Fibroblast of lung (primary cell): ENCODE data around the gene FSIP1. TPM values are rescaled to one million over a fixed set of nuclear protein-coding genes. Genes with fewer than 3 reads are reported as not detected.

Source experiments
- DNase-seq, 2 donors: peaks; one replicate each; pipeline versions ENCODE4 v3.0.0 to v3.0.0-alpha.2; 2010; ENCODE audit warnings: low read depth in 2 of 2
- H2AFZ ChIP-seq: 2 replicates; pipeline ENCODE4 v1.5.1; 2012; ENCODE audit warnings: low read length, control low read depth, inconsistent platforms
- H3K27ac ChIP-seq: 2 replicates; pipeline ENCODE4 v1.5.1; 2011; ENCODE audit warnings: low read length, control low read depth; ENCODE audit not compliant: insufficient read depth
- H3K27me3 ChIP-seq: 2 replicates; pipeline ENCODE4 v1.5.1; 2011; ENCODE audit warnings: mild to moderate bottlenecking, low read length; ENCODE audit not compliant: control insufficient read depth, insufficient read depth
- H3K36me3 ChIP-seq: 2 replicates; pipeline ENCODE4 v1.5.1; 2011; ENCODE audit warnings: low read length; ENCODE audit not compliant: control insufficient read depth, insufficient read depth
- H3K4me1 ChIP-seq: 2 replicates; pipeline ENCODE4 v1.5.1; 2011; ENCODE audit warnings: low read length; ENCODE audit not compliant: control insufficient read depth, insufficient read depth; ENCODE audit errors: extremely low read depth
- H3K4me2 ChIP-seq: 2 replicates; pipeline ENCODE4 v1.5.1; 2011; ENCODE audit warnings: low read length, control low read depth; ENCODE audit not compliant: insufficient read depth; ENCODE audit errors: extremely low read depth
- H3K4me3 ChIP-seq, 4 experiments: fragments of 200-600 bp in 1 of 4; sonication (generic) in 1 of 4; replicated peaks in 1 of 4; 2 replicates each; pipeline ENCODE4 v1.5.1; 2011 to 2016; ENCODE audit warnings: low read length in 4 of 4, low read depth in 3 of 4, mild to moderate bottlenecking in 3 of 4, control low read depth in 2 of 4, inconsistent platforms in 1 of 4, mixed read lengths in 1 of 4; ENCODE audit not compliant: insufficient read depth in 1 of 4; ENCODE audit errors: control extremely low read depth in 1 of 4
- H3K79me2 ChIP-seq: 2 replicates; pipeline ENCODE4 v1.5.1; 2012; ENCODE audit warnings: mild to moderate bottlenecking, low read length, inconsistent platforms; ENCODE audit not compliant: control insufficient read depth, insufficient read depth
- H3K9ac ChIP-seq: 2 replicates; pipeline ENCODE4 v1.5.1; 2011; ENCODE audit warnings: mild to moderate bottlenecking, low read length, control low read depth; ENCODE audit not compliant: insufficient read depth
- H3K9me3 ChIP-seq: 2 replicates; pipeline ENCODE4 v1.5.1; 2012; ENCODE audit warnings: low read depth, low read length; ENCODE audit not compliant: control insufficient read depth, insufficient read depth
- H4K20me1 ChIP-seq: 2 replicates; pipeline ENCODE4 v1.5.1; 2011; ENCODE audit warnings: low read length; ENCODE audit not compliant: control insufficient read depth, insufficient read depth; ENCODE audit errors: extremely low read depth
- EZH2 ChIP-seq: IDR thresholded peaks from 2 replicates; pipeline ENCODE4 v1.5.1; 2012; ENCODE audit warnings: low read length, control low read depth, mild to moderate bottlenecking; ENCODE audit errors: missing control alignments
- polyA plus RNA-seq, 2 donors: library from polyadenylated mRNA; depleted of rRNA in 1 of 2; stranded (reverse) in 1 of 2; unstranded in 1 of 2; fragments of >200 nt; gene quantifications; 2 replicates each; pipeline ENCODE4 v1.2.1, GENCODE V29; 2011 to 2012; ENCODE audit warnings: missing spikeins in 1 of 2
- total RNA-seq: library from RNA; depleted of rRNA; stranded (reverse); fragments of >200 nt; gene quantifications from 2 replicates; pipeline ENCODE4 v1.2.1, GENCODE V29; 2014
- TF ChIP-seq, protein P1 (sequence below), 2 donors: IDR thresholded peaks in 1 of 2; conservative IDR thresholded peaks in 1 of 2; 1 replicate in 1 of 2; 2 replicates in 1 of 2; pipeline ENCODE4 v1.5.1; 2011 to 2012; ENCODE audit warnings: low read length in 2 of 2, control low read depth in 1 of 2, inconsistent platforms in 1 of 2, low read depth in 1 of 2, mild to moderate bottlenecking in 1 of 2

Gene FSIP1
- total and polyA plus RNA-seq, 2 donors (not counting 1 experiment from before 2014, with no cell fraction given): 0.50 to 5.1 TPM

DNA sequence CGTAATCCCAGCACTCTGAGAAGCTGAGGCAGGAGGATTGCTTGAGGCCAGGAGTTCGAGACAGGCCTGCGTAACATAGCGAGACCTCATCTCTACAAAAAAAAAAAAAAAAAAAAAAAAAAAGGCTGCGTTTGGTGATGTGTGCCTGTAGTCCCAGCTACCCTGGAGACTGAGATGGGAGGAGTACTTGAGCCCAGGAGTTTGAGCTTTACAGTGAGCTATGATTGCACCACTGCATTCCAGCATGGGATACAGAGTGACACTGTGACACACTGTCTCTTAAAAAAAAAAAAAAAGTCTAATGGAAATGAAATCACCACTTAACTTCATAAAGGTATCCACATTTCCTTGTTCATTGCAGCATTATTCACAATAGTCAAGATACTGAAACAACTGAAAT is 136.2 kb downstream of the FSIP1 start:
- Histone ChIP-seq H3K9me3 (no peaks in the 10 kb centered on the region), H3K27me3 (no peaks in the 10 kb centered on the region), H3K4me3 (no peak overlapping the region), H3K27ac (no peak overlapping the region), H4K20me1 (no peaks in the 10 kb centered on the region), H2AFZ (no peak overlapping the region), H3K4me2 (no peak overlapping the region), H3K79me2 (no peaks in the 10 kb centered on the region), H3K4me1 (no peaks in the 10 kb centered on the region), H3K9ac (no peak overlapping the region), H3K36me3 (no peaks in the 10 kb centered on the region)
- no peak for DNase-seq
- TF ChIP-seq, protein P1, sequence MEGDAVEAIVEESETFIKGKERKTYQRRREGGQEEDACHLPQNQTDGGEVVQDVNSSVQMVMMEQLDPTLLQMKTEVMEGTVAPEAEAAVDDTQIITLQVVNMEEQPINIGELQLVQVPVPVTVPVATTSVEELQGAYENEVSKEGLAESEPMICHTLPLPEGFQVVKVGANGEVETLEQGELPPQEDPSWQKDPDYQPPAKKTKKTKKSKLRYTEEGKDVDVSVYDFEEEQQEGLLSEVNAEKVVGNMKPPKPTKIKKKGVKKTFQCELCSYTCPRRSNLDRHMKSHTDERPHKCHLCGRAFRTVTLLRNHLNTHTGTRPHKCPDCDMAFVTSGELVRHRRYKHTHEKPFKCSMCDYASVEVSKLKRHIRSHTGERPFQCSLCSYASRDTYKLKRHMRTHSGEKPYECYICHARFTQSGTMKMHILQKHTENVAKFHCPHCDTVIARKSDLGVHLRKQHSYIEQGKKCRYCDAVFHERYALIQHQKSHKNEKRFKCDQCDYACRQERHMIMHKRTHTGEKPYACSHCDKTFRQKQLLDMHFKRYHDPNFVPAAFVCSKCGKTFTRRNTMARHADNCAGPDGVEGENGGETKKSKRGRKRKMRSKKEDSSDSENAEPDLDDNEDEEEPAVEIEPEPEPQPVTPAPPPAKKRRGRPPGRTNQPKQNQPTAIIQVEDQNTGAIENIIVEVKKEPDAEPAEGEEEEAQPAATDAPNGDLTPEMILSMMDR (conservative IDR thresholded peaks at IDR 0.05 in 1 of 2, IDR thresholded peaks at IDR 0.05 in 1 of 2; ENCODE audit: low read depth in 1 of 2, low read length in 2 of 2): no peak
- TF ChIP-seq EZH2: no peak

DNA sequence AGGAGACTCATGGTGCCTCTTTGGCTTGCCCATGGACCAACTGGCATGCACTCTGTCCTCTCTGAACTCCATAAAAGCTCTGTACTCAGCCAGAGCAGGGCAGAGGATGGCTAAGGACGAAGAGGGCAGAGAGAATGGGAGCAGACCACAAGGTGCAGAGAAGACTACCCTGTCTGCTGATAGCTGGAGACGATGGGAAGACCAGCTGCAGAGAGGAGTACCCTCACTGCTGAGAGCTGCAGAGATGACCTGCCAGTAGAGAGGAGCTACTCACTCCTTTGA is 136.7 kb downstream of the FSIP1 start:
- no peak for DNase-seq
- Histone ChIP-seq H3K4me3 (no peak overlapping the region), H3K79me2 (no peaks in the 10 kb centered on the region), H2AFZ (no peak overlapping the region), H3K4me2 (no peak overlapping the region), H3K36me3 (no peaks in the 10 kb centered on the region), H3K27me3 (no peaks in the 10 kb centered on the region), H3K27ac (no peak overlapping the region), H3K9ac (no peak overlapping the region), H4K20me1 (no peaks in the 10 kb centered on the region), H3K4me1 (no peaks in the 10 kb centered on the region), H3K9me3 (no peaks in the 10 kb centered on the region)
- TF ChIP-seq EZH2: no peak
- TF ChIP-seq, protein P1 (conservative IDR thresholded peaks at IDR 0.05 in 1 of 2, IDR thresholded peaks at IDR 0.05 in 1 of 2; ENCODE audit: low read depth in 1 of 2, low read length in 2 of 2): no peak

DNA sequence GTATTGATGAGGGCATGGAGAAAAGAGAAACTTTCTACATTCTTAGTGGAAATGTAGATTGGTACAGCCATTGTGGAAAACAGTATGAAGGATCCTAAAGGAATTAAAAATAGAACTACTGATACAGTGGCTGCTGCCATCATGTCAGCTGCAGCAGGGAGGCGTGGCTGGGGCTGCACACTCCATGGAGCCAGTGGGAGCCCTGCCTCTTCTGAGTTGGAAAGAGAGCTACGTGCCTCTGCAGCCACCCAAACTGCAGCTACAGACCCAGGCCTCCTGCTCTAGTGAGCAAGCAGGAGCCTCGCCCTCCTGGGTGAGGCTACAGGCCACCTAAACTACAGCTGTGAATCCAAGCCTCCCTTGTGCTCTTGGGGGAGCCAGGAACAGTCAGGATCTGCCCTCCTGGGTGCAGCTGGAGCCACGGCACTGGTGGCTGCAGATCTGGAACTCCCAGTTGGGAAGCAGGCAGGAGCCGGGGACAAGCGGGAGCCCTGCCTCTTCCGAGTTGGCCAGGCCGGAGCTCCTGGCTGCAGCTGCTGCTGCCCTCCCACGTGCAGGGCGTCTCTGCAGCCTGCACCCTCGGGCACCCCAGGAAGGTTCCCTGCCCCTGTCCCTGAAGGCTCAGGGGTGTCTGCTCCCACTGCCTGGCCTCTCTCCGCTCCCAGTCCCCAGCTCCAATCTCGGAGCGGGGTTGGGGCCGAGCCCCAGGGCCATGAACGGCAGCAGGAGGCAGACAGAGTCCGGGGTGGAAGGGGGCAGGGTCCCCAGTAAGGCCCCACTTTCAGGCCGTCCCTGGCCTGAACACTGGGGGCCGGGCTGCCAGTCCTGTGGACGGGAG is 137.3 kb downstream of the FSIP1 start:
- Histone ChIP-seq H3K4me1 (no peaks in the 10 kb centered on the region), H3K9me3 (no peaks in the 10 kb centered on the region), H3K36me3 (no peaks in the 10 kb centered on the region), H3K27me3 (no peaks in the 10 kb centered on the region), H3K4me2 (no peak overlapping the region), H3K4me3 (no peak overlapping the region), H2AFZ (no peak overlapping the region), H3K27ac (no peak overlapping the region), H3K9ac (no peak overlapping the region), H4K20me1 (no peaks in the 10 kb centered on the region), H3K79me2 (no peaks in the 10 kb centered on the region)
- no peak for DNase-seq
- no peak for TF ChIP-seq EZH2
- TF ChIP-seq, protein P1 (conservative IDR thresholded peaks at IDR 0.05 in 1 of 2, IDR thresholded peaks at IDR 0.05 in 1 of 2; ENCODE audit: low read depth in 1 of 2, low read length in 2 of 2): no peak
